ENCODE measurements around the gene TCF12.

TCF12 gene

DNA sequence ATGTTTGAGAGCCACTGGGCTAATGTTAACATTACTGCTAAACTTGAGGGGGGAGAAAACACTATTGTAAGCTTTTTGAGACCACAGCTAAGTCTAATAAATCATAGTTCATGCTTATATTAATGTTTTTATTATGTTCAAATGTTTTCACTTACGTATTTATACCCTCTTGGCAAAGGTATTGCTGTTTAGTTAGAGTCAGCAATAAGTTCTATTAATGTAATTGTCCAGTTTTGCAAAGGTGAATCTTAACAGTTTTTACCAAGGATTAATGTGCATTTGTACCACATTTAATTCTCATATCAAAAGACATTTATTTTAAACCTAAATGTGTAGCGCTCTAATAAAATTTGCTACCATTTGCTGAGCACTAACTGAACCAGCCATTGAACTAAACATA lies 251.2 kb downstream of the TCF12 start:
- DNase-seq (ENCODE audit: low read depth in 1 of 2, low spot score in 1 of 2), result no peak
- H3K27ac ChIP-seq (replicated peaks), result no peak overlapping the region
- TF ChIP-seq CTCF (IDR thresholded peaks at IDR 0.05; ENCODE audit: insufficient read depth, low read length) (no peak), POLR2AphosphoS5 (IDR thresholded peaks at IDR 0.05; ENCODE audit: low read depth) (no peak), SPI1 (IDR thresholded peaks at IDR 0.05; ENCODE audit: borderline replicate concordance, low read depth) (no peak), GABPA (IDR thresholded peaks at IDR 0.05; ENCODE audit: low read depth) (no peak)
- TF ChIP-seq, protein P1, sequence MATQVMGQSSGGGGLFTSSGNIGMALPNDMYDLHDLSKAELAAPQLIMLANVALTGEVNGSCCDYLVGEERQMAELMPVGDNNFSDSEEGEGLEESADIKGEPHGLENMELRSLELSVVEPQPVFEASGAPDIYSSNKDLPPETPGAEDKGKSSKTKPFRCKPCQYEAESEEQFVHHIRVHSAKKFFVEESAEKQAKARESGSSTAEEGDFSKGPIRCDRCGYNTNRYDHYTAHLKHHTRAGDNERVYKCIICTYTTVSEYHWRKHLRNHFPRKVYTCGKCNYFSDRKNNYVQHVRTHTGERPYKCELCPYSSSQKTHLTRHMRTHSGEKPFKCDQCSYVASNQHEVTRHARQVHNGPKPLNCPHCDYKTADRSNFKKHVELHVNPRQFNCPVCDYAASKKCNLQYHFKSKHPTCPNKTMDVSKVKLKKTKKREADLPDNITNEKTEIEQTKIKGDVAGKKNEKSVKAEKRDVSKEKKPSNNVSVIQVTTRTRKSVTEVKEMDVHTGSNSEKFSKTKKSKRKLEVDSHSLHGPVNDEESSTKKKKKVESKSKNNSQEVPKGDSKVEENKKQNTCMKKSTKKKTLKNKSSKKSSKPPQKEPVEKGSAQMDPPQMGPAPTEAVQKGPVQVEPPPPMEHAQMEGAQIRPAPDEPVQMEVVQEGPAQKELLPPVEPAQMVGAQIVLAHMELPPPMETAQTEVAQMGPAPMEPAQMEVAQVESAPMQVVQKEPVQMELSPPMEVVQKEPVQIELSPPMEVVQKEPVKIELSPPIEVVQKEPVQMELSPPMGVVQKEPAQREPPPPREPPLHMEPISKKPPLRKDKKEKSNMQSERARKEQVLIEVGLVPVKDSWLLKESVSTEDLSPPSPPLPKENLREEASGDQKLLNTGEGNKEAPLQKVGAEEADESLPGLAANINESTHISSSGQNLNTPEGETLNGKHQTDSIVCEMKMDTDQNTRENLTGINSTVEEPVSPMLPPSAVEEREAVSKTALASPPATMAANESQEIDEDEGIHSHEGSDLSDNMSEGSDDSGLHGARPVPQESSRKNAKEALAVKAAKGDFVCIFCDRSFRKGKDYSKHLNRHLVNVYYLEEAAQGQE (IDR thresholded peaks at IDR 0.05; ENCODE audit: insufficient replicate concordance, low read depth), result no peak
- H3K4me3 ChIP-seq (replicated peaks; ENCODE audit: insufficient read depth, low read length), result no peak overlapping the region
- no peaks in the 10 kb centered on the region for H3K27me3 ChIP-seq (ENCODE audit: insufficient read depth, poor library complexity, severe bottlenecking)

- Histone ChIP-seq H3K4me3 (replicated peaks; ENCODE audit: insufficient read depth, low read length) (no peak overlapping the region), H3K27ac (replicated peaks) (no peak overlapping the region), H3K27me3 (ENCODE audit: insufficient read depth, poor library complexity, severe bottlenecking) (no peaks in the 10 kb centered on the region)
- peak in 1 of 2 experiments; percentile 12 for DNase-seq (ENCODE audit: low read depth in 1 of 2, low spot score in 1 of 2)
- TF ChIP-seq GABPA (IDR thresholded peaks at IDR 0.05; ENCODE audit: low read depth) (no peak), SPI1 (IDR thresholded peaks at IDR 0.05; ENCODE audit: borderline replicate concordance, low read depth) (no peak), POLR2AphosphoS5 (IDR thresholded peaks at IDR 0.05; ENCODE audit: low read depth) (no peak), CTCF (IDR thresholded peaks at IDR 0.05; ENCODE audit: insufficient read depth, low read length) (no peak)
- TF ChIP-seq, protein P1 (IDR thresholded peaks at IDR 0.05; ENCODE audit: insufficient replicate concordance, low read depth), result no peak
Observed at GRCh38 chr15:57171426-57171825, 253.0 kb downstream of the TCF12 start.

DNA sequence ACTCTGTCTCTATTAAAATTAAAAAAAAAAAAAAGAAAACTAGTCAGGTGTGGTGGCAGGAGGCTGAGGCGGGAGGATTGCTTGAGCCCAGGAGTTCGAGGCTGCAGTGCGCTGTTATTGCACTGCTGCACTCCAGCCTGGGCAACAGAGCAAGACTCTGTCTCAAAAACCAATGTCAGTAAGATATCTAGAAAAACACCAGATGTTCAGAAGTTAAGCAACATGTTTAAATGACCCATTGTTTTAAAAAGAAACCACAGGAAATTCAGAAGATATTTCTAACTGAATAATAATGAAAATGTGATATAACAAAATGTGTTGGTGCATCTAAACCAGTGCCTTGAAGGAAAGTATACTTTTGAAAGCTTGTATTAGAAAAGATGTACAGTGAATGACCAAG lies 254.5 kb downstream of the TCF12 start:
- no peak for TF ChIP-seq SPI1 (IDR thresholded peaks at IDR 0.05; ENCODE audit: borderline replicate concordance, low read depth)
- TF ChIP-seq, protein P1 (IDR thresholded peaks at IDR 0.05; ENCODE audit: insufficient replicate concordance, low read depth), result no peak
- TF ChIP-seq CTCF (IDR thresholded peaks at IDR 0.05; ENCODE audit: insufficient read depth, low read length), result no peak
- TF ChIP-seq GABPA (IDR thresholded peaks at IDR 0.05; ENCODE audit: low read depth), result no peak
- TF ChIP-seq POLR2AphosphoS5 (IDR thresholded peaks at IDR 0.05; ENCODE audit: low read depth), result no peak
- H3K27me3 ChIP-seq (ENCODE audit: insufficient read depth, poor library complexity, severe bottlenecking), result no peaks in the 10 kb centered on the region
- H3K27ac ChIP-seq (replicated peaks), result no peak overlapping the region
- H3K4me3 ChIP-seq (replicated peaks; ENCODE audit: insufficient read depth, low read length), result no peak overlapping the region
- no peak for DNase-seq (ENCODE audit: low read depth in 1 of 2, low spot score in 1 of 2)

All from HL-60 (cell line).